NCI-H187 treated with DMSO at 0.1 percent for 48 hours (cell line): ENCODE results near the gene AK1.
"Not testable (repeated sequence)": the region's sequence is repeated elsewhere in the genome, so short reads cannot be mapped to it uniquely, and the experiment has no call there.

Experiments
- DNase-seq: peaks from one replicate; lab custom pipeline; 2025; lab: John Stamatoyannopoulos, UW

Gene AK1

GRCh38 chr9:127847833-127848755, 29.4 kb downstream of the AK1 start:
- DNase-seq = no peak

GRCh38 chr9:127847178-127847510, 30.3 kb downstream of the AK1 start:
- DNase-seq = no peak

GRCh38 chr9:127846443-127847177, 30.9 kb downstream of the AK1 start:
- no peak for DNase-seq

GRCh38 chr9:127845619-127846018, 31.9 kb downstream of the AK1 start:
- DNase-seq = not testable (repeated sequence)

DNA sequence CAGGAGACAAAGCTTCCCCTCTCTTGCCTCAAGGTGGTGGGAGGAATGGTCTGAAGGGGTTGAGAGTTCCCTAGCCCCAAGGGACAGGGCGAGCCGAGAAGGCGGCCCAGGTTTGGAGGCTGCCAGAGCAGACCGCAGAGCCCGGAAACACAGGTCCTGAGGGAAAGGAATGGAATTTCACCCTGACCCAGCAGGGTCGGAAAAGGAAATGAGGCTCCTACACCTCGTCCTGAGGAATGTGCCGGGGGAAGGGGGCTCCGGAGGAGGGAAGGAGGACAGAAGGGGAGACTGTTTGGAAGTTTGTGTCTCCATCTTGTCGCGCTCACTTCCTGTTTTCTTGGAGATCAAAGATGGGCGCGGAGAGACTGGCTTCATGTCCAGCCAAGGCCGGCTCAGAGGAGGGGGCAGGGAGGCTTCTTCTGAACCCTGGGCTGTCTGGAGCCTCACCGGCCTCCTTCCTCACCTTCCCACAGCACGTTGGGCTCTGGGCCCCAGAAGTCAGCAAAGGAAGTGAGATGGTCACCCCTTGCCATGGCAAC, 32.6 kb downstream of the AK1 start:
- DNase-seq = no peak

DNA sequence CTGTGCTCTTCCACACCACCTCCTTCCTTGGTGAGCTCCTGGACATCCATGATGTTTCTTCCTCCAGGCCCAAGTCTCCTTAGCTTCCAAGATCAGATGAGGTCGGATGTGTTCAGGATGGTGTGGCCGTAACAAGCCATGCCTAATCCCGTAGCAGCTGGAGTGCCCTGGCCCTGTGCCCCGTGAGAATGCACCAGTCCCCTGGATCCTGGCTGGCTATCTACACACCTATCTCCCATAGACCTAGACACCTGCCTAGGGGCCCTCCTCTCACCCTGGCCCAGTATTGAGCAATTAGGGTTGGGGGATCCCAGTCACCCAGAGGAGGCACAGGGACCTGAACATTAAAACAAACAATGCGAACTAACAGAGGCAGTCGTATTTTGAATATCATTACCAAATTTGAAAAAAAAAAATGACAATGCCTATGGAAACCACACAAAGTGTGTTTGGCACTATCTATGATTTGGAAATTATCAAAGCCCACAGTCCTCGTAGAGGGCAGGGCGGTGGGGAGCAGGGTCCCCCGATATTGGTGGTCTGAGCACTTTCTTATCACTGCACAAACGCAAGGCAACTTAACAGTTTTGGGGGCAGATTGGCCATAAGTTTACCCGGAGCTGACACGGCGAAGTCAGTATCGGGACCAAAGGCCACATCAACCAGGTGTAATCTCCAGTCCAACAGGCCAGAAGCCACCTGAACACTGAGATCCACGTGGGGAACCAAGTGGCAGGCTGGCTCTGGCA, 36.2 kb downstream of the AK1 start:
- no peak for DNase-seq

DNA sequence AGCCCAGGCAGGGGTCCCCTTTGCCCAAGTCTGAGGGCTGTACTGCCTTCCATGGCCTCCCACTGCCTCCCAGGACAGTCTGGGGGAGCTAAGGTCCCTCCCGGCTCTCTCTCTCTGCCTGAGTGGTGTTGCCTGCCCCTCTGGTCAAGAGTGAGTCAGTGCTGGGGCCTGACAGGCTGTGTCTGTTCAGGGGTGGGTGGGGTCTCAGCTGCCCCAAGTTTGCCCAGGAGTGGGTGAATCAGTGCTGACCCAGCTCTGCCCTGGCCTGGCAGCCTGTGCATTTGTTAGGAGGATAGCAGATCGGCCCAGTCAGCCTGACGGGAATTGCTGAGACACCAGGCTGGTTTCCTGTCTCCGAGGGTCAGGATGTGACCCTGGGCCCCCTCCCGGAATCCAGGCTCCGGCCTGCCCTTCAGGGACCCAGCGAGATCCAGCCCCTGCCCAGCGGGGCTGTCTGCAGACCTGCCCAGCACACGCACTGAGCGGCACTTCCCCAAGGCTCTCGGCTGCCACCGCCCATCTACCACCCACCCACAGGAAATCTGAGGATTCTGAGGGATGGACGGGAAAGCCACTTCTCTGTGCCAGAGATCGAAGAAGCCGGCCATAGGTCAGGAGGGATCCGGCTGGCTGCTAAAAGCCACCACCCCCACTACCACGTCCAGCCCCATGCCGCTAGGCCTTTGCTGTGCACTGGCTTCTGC, 38.9 kb downstream of the AK1 start:
- no peak for DNase-seq

DNA sequence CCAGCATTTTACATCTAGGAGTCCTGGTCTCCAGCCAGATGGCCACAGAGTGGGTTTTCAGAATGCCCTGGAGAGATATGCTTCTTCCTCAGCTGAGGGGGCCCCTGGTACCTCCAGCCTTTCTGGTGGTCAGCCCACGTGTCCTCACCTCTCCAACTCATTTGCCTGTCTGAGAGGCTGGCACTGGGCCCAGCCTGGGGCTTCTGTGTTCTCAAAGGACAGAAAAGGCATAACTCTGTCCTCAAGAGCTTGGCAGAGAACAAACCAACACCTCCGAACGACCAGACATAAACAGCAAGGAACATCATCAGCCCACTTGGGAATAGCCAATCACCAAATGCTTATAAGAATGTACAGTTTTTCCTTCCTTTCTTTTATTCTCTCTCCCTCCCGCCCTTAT, 40.1 kb downstream of the AK1 start:
- no peak for DNase-seq

- not testable (repeated sequence) for DNase-seq
Measured at GRCh38 chr9:127836561-127836960, 40.9 kb downstream of the AK1 start.

- no peak for DNase-seq
Measured at GRCh38 chr9:127835991-127836516, 41.4 kb downstream of the AK1 start.

DNA sequence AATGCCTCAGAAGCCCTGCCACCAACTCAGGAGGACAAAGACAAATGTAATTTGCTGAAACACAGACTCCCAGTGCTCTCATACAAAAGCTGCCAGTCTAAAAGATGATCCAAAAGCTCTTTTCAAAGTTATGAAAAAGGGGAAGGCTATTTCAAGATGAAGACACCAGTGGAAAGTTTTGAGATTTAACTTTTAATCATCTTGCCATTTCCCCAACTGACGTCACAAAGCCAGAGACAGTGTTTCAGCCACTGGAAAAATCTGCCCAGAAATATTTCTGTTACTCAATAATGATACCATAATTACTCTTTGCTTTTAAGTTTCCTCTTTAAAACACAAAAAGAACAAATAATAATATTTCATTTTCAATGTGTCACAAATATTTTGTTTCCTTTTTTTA, 43.9 kb downstream of the AK1 start:
- DNase-seq = no peak

DNA sequence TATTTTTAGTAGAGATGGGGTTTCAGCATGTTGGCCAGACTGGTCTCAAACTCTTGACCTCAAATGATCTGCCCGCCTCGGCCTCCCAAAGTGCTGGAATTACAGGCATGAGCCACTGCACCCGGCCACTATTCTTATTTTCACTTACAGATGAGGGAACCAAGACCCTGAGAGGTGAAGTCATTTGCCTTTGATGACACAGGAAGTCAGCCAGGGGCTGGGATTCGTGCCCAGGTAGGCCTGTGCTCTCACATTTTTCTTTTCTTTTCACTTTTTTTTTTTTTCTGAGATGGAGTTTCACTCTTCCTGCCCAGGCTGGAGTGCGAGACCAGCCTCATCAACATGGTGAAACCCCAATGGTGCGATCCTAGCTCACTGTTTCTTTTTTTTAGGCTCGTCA, 45.2 kb downstream of the AK1 start:
- no peak for DNase-seq

DNA sequence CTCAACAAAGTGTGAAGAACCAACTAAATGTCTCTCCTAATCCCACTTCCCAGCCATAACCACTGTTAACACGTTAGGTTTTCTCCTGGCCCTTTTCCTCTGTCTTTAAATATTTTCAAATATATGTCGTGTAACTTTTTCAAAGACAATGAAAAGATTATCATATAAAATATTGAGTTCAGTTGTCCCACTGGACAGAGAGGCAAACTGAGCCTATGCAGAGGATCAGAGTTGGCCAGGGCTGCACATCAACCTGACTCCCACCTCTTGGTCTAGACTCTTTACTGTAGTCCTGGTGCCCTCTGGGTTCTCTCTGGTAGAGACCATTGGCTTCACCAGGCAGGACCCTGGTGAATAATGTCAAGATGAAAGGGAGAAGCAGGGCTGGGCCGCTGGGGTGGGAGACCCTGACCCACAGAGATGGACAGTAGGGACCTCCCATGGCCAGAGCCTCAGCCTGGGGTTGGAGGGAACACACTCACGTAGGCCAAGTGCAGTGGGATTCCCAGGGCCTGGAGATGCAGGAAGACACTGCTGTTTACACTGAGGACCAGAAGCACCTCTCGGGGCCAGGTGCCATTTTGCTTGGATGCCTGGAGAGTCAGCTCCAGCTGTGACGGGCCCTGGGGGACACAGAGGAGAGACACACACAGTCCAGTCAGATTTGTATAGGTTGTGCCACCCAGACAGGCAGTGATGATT, 48.1 kb downstream of the AK1 start:
- no peak for DNase-seq

GRCh38 chr9:127828262-127829031, 49.0 kb downstream of the AK1 start:
- no peak for DNase-seq

DNA sequence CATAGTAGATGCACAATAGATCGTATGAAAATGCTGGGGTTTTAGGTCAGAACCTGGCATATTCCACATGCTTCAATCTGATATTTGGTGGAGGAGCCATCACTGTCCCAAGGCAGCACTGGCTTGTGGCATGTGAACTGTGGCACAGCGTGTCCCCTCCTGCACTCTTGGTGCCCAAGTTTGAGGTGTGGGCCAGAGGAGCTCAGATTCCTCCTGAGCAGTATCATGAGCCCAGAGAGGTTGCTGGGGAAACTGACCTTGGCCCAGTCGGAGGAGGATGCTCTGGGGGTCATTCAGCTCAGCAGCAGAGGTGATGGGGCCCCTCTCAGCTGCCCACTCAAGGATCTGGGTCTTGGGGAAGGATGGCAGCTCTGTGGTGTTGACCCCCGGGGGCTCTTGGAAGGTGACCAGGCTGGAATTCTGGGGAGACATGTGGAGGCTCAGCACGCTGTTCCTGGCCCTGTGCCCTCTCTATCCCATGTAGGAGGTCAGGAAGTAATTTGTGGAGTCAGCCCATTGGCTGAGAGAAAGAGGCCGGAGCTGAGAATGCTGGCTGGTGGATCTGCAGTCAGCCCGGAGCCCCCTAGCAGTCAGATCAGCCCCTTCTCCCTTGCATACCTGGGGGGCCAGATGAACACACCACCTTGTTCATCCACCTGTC, 51.1 kb downstream of the AK1 start:
- no peak for DNase-seq

GRCh38 chr9:127825319-127826051, 52.0 kb downstream of the AK1 start:
- no peak for DNase-seq

DNA sequence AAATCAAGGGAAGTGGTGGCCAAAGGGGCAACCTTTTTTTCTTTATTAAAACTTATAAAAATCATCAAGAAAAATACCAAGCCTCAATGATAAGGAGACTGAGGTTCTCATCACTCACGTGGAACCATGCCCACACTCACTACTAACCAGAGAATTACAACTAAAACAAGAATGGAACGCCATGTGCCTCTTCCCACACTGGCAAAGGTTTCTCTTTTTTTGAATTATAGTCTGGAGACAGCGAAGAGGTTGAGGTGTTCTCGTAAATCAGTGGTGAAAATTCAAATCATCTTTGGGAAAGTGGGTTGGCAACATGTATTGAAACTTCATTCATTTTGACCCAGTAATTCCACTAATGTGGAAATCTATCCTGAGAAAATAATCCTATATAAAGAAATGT, 55.4 kb downstream of the AK1 start:
- no peak for DNase-seq

DNA sequence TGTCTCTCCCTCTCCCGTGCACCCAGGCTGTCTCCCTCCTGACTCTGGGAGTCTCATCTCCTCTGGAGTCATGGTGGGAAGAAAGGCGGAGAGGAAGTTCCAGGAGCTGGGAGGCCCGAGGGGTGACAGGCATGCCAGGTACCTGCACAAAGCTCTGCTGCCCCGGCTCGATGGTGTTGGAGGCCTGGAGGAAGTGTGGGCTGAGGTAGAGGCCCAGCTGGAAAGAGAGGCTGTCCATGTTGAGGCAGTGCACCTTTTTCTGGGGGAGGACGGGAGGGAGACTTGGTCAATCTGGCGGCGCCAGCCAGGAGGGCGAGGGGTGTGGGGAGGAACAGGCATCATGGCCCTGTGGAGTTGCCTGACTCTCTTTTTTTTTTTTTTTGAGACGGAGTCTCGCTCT, 58.9 kb downstream of the AK1 start:
- DNase-seq = no peak

- no peak for DNase-seq
Measured at GRCh38 chr9:127817881-127818434, 59.5 kb downstream of the AK1 start.
